Gastroesophageal sphincter (tissue), 4 donors: ENCODE measurements around the gene AMOTL1. TPM values are rescaled to one million over a fixed set of nuclear protein-coding genes. Genes with fewer than 3 reads are reported as not detected.
"Not testable (repeated sequence)": the region's sequence is repeated elsewhere in the genome, so short reads cannot be mapped to it uniquely, and the experiment has no call there.

Experiments used
- ATAC-seq: fragments of 150-250 bp; one replicate; pipeline ENCODE4 v1.9.1; 2016; ENCODE audit warnings: mild to moderate bottlenecking, moderate library complexity
- H3K27ac ChIP-seq, 4 donors: fragments of 200-600 bp; sonication (generic) in 3 of 4; 1 replicate in 3 of 4; 2 replicates in 1 of 4; pipeline ENCODE4 v1.5.1; 2016 to 2019
- H3K27me3 ChIP-seq: fragments of 200-600 bp; sonication (generic); one replicate; pipeline ENCODE4 v1.5.1; 2019
- H3K36me3 ChIP-seq, 2 donors: fragments of 200-600 bp; sonication (generic); one replicate each; pipeline ENCODE4 v1.5.1; 2019; ENCODE audit warnings: control low read depth in 1 of 2
- H3K4me1 ChIP-seq, 3 donors: fragments of 200-600 bp; sonication (generic); 1 replicate in 2 of 3; 2 replicates in 1 of 3; pipeline ENCODE4 v1.5.1; 2016 to 2019; ENCODE audit warnings: control low read depth in 2 of 3
- H3K4me3 ChIP-seq, 2 donors: fragments of 200-600 bp; sonication (generic); one replicate each; pipeline ENCODE4 v1.5.1; 2019; ENCODE audit warnings: mild to moderate bottlenecking in 1 of 2, moderate library complexity in 1 of 2
- H3K9me3 ChIP-seq, 3 donors: fragments of 200-600 bp; sonication (generic); one replicate each; pipeline ENCODE4 v1.5.1; 2017 to 2019; ENCODE audit warnings: control low read depth in 2 of 3
- CTCF ChIP-seq, 4 experiments: fragments of 200-600 bp in 2 of 4; fragments of 450-650 bp in 2 of 4; sonication (generic) in 1 of 4; IDR thresholded peaks; one replicate each; pipeline ENCODE4 v1.5.1; 2017 to 2019; ENCODE audit warnings: antibody characterized with exemption in 4 of 4, mild to moderate bottlenecking in 2 of 4, moderate library complexity in 2 of 4
- EP300 ChIP-seq: sonication (generic); formaldehyde crosslinking; IDR thresholded peaks from one replicate; pipeline ENCODE4 v1.6.1; 2017; ENCODE audit warnings: antibody characterized with exemption, mild to moderate bottlenecking
- POLR2A ChIP-seq, 2 donors: fragments of 450-650 bp; IDR thresholded peaks; one replicate each; pipeline ENCODE4 v1.6.1; 2017; ENCODE audit warnings: antibody characterized with exemption in 2 of 2, mild to moderate bottlenecking in 2 of 2, moderate library complexity in 1 of 2
- POLR2AphosphoS5 ChIP-seq: sonication (generic); formaldehyde crosslinking; IDR thresholded peaks from one replicate; pipeline ENCODE4 v1.6.1; 2017; ENCODE audit warnings: antibody characterized with exemption
- WGBS, 2 donors: methylation state at CpG; one replicate each; pipeline ENCODE4 v1.1.5; 2018; ENCODE audit warnings: low coverage in 1 of 2; 5-methylcytosine and 5-hydroxymethylcytosine counted together
- total RNA-seq, 4 donors: library from RNA; depleted of rRNA; stranded (reverse); fragments of >200 nt; gene quantifications; one replicate each; pipeline ENCODE4 v1.1.0, GENCODE V29; 2016

The AMOTL1 gene
- total RNA-seq, 4 donors from 2014 or later: 136 to 215 (median 176) TPM

DNA sequence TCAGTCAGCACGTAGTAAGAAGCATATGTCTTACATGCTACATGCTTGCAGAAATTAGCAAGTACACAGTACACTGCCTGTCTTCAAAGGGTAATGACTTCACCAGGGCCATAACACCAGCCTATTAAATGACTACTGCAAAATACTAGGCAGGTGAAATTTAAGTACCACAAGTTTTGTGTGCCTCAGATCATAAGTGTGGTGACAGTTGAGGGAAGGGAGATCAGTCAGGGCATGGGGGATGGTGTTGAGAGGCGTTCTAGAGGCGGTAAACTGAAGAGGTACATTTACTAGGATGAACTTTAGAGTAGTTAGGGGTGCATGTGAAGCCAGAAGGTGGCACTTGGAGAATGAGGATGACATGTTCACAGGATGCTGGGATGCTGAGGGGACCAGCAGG, 22.0 kb downstream of the AMOTL1 start:
- H3K36me3 ChIP-seq: no peaks in the 10 kb centered on the region
- no peak for ATAC-seq
- peaks cover 52 to 95% (median 60%) of the 10 kb centered on the region in 3 donors for H3K4me1 ChIP-seq
- WGBS, 2 donors: 25 to 86% methylated on average over 2 to 3 of the region's 3 CpGs
- no peaks in the 10 kb centered on the region for H3K27me3 ChIP-seq
- H3K4me3 ChIP-seq: no peak overlapping the region
- H3K27ac ChIP-seq: peak overlapping the region in 3 of 4 donors; percentile 47 to 71 (median 67)
- H3K9me3 ChIP-seq: no peaks in the 10 kb centered on the region
- TF ChIP-seq EP300 (no peak), POLR2AphosphoS5 (no peak), POLR2A (IDR thresholded peaks at IDR 0.05) (no peak), CTCF (IDR thresholded peaks at IDR 0.05) (no peak)

DNA sequence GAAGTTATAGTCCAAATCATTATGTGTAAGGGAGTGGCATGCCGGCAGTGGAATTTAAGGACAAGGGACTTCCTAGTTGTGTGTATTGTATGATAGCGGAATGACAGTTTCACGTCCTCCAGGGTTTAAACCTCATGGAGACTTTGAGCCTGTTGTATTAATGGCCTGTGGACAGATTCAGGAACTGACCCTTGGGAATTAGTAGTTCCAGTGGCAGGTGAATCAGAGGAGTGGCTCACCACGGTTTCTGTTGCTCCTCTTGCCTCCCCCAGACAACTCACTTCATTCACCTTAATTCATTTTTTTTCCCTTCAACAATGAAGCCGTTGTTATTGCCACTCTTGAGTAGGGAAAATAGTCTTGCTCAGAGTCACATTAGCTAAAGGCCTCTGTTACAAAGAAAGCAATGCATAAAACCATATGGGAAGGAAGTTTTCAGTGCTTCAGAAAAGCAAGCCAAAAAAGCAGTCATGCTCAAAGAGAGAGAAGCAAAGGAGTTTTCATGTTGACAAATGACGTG, 22.6 kb downstream of the AMOTL1 start:
- ATAC-seq: no peak
- Histone ChIP-seq H3K4me1 (peaks cover 47 to 95% (median 55%) of the 10 kb centered on the region in 3 donors), H3K36me3 (no peaks in the 10 kb centered on the region), H3K4me3 (no peak overlapping the region), H3K27me3 (no peaks in the 10 kb centered on the region), H3K27ac (peak overlapping the region in 3 of 4 donors; percentile 47 to 71 (median 67)), H3K9me3 (no peaks in the 10 kb centered on the region)
- TF ChIP-seq POLR2A (IDR thresholded peaks at IDR 0.05) (no peak), EP300 (no peak), POLR2AphosphoS5 (no peak), CTCF (IDR thresholded peaks at IDR 0.05) (no peak)
- 49 to 51% methylated on average over 5 to 6 of the region's 6 CpGs for WGBS, 2 donors

- peaks cover 47 to 95% (median 54%) of the 10 kb centered on the region in 3 donors for H3K4me1 ChIP-seq
Observed at GRCh38 chr11:94791216-94791889, 23.2 kb downstream of the AMOTL1 start.

GRCh38 chr11:94791942-94792341, 23.8 kb downstream of the AMOTL1 start:
- WGBS, 2 donors: 91 to 100% methylated on average over 2 to 5 of the region's 5 CpGs

More at GRCh38 chr11:94791216-94791889, 23.2 kb downstream of the AMOTL1 start:
- Histone ChIP-seq H3K27ac (peak overlapping the region in 2 of 4 donors; percentile 67 to 71), H3K36me3 (no peaks in the 10 kb centered on the region), H3K9me3 (no peaks in the 10 kb centered on the region), H3K27me3 (no peaks in the 10 kb centered on the region), H3K4me3 (no peak overlapping the region)
- TF ChIP-seq EP300: no peak
- ATAC-seq: no peak
- 96 to 100% methylated on average over 2 to 3 of the region's 3 CpGs for WGBS, 2 donors

DNA sequence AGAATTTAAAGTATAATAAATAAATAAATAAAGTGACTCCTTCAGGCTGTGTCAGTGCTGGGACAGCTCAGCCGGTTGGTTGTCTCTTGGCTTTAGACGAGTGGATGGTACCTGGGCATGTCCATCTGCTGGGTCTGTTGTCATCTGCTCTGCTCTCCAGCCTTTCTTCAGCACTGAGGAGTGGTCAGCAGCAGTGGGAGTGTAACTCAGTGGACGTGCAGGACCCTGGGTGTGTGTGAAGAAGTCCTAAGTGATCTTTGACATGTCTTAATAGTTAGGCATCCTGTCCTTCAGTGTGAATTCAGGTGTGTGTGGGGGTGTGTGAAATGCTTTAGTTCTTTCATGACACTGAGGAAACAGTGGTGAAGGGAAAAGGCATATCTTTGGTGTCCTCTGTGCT, 24.3 kb downstream of the AMOTL1 start:
- peaks cover 42 to 95% (median 57%) of the 10 kb centered on the region in 3 donors for H3K4me1 ChIP-seq
- no peaks in the 10 kb centered on the region for H3K36me3 ChIP-seq
- no peak for ATAC-seq
- peak overlapping the region in 2 of 4 donors; percentile 72 to 77 for H3K27ac ChIP-seq
- TF ChIP-seq POLR2AphosphoS5 (no peak), EP300 (no peak), POLR2A (IDR thresholded peaks at IDR 0.05) (no peak), CTCF (IDR thresholded peaks at IDR 0.05) (no peak)
- no peaks in the 10 kb centered on the region for H3K9me3 ChIP-seq
- WGBS, 2 donors: 57 to 94% methylated on average over 2 of the region's 3 CpGs
- H3K4me3 ChIP-seq: no peak overlapping the region
- H3K27me3 ChIP-seq: no peaks in the 10 kb centered on the region

More at GRCh38 chr11:94791942-94792341, 23.8 kb downstream of the AMOTL1 start:
- not testable (repeated sequence) for ATAC-seq, H3K27me3 ChIP-seq, H3K4me3 ChIP-seq, H3K9me3 ChIP-seq, H3K36me3 ChIP-seq
- H3K4me1 ChIP-seq: peaks cover 44 to 95% (median 56%) of the 10 kb centered on the region in 3 donors
- H3K27ac ChIP-seq: peak overlapping the region in 1 of 4 donors; percentile 71

- 66 to 68% methylated on average over 2 of the region's 2 CpGs for WGBS, 2 donors
- no peak for ATAC-seq
- H3K4me3 ChIP-seq: no peak overlapping the region
- peak overlapping the region; percentile 32 to 77 (median 56) for H3K27ac ChIP-seq
- no peaks in the 10 kb centered on the region for H3K27me3 ChIP-seq
- H3K36me3 ChIP-seq: no peaks in the 10 kb centered on the region
- no peak for TF ChIP-seq POLR2A (IDR thresholded peaks at IDR 0.05)
- H3K9me3 ChIP-seq: no peaks in the 10 kb centered on the region
- H3K4me1 ChIP-seq: peaks cover 42 to 95% (median 54%) of the 10 kb centered on the region in 3 donors
Observed at GRCh38 chr11:94793002-94793401, 24.8 kb downstream of the AMOTL1 start.
